HepG2 (cell line): ENCODE measurements around the gene CACNB4. TPM values are rescaled to one million over a fixed set of nuclear protein-coding genes. Genes with fewer than 3 reads are reported as not detected.

Experiments
- ELF3 ChIP-seq: IDR thresholded peaks from 2 replicates; pipeline ENCODE4 v1.6.1; 2016; ENCODE audit warnings: missing genetic modification reagents, missing compliant biosample characterization
- GFI1 ChIP-seq: sonication (generic); formaldehyde crosslinking; IDR thresholded peaks from 2 replicates; pipeline ENCODE4 v1.5.0; 2020; ENCODE audit warnings: missing genetic modification reagents, mild to moderate bottlenecking, borderline replicate concordance
- HCFC1 ChIP-seq: fragments of 150-350 bp; IDR thresholded peaks from 2 replicates; pipeline ENCODE4 v1.6.1; 2014; ENCODE audit warnings: low read depth, low read length
- HOXA5 ChIP-seq: sonication (generic); formaldehyde crosslinking; IDR thresholded peaks from 2 replicates; pipeline ENCODE4 v1.4.0; 2020; ENCODE audit warnings: missing genetic modification reagents
- NCOR1 ChIP-seq: fragments of 200-600 bp; sonication (generic); IDR thresholded peaks from 2 replicates; pipeline ENCODE4 v1.7.0; 2017; ENCODE audit warnings: antibody characterized with exemption, low read length, borderline replicate concordance
- NKX3-1 ChIP-seq: sonication (generic); formaldehyde crosslinking; IDR thresholded peaks from 2 replicates; pipeline ENCODE4 v1.5.0; 2020; ENCODE audit warnings: missing genetic modification reagents
- SATB2 ChIP-seq: sonication (generic); formaldehyde crosslinking; IDR thresholded peaks from 2 replicates; pipeline ENCODE4 v1.5.0; 2020; ENCODE audit warnings: missing genetic modification reagents
- SPEN ChIP-seq: sonication (generic); formaldehyde crosslinking; IDR thresholded peaks from 2 replicates; pipeline ENCODE4 v1.5.1; 2020; ENCODE audit warnings: low read depth, mild to moderate bottlenecking, missing genetic modification reagents
- ZKSCAN5 ChIP-seq: sonication (generic); formaldehyde crosslinking; IDR thresholded peaks from 2 replicates; pipeline ENCODE4 v1.5.1; 2020; ENCODE audit warnings: mild to moderate bottlenecking, missing genetic modification reagents
- ZNF12 ChIP-seq: sonication (generic); formaldehyde crosslinking; IDR thresholded peaks from 2 replicates; pipeline ENCODE4 v1.5.0; 2020; ENCODE audit warnings: missing genetic modification reagents
- ZNF337 ChIP-seq: sonication (generic); formaldehyde crosslinking; IDR thresholded peaks from 2 replicates; pipeline ENCODE4 v1.5.1; 2020; ENCODE audit warnings: missing genetic modification reagents, low read depth, mild to moderate bottlenecking, borderline replicate concordance
- ZNF878 ChIP-seq: sonication (generic); formaldehyde crosslinking; IDR thresholded peaks from 2 replicates; pipeline ENCODE4 v1.8.1; 2023; ENCODE audit warnings: mild to moderate bottlenecking, missing genetic modification reagents, moderate library complexity
- polyA plus RNA-seq, 8 experiments: library from polyadenylated mRNA; depleted of rRNA in 3 of 8; stranded (reverse) in 7 of 8; unstranded in 1 of 8; fragments of >200 nt; fragmentation: Illumina TruSeq in 4 of 8; extraction: Trizol in 4 of 8; gene quantifications; 2 replicates each; pipeline versions ENCODE4 v1.2.1 to v1.2.3, GENCODE V29; 2011 to 2016; ENCODE audit warnings: low read depth in 4 of 8, missing spikeins in 1 of 8, mixed read lengths in 1 of 8; ENCODE audit not compliant: insufficient read depth in 1 of 8
- total RNA-seq, 5 experiments: library from RNA; depleted of rRNA; stranded (reverse); fragments of >200 nt; fragmentation: Illumina TruSeq; extraction: Trizol; gene quantifications; 2 replicates each; pipeline ENCODE4 v1.2.3, GENCODE V29; 2016; ENCODE audit warnings: low read depth in 1 of 5
- TF ChIP-seq, protein P1 (sequence below), 2 experiments: fragments of 450-650 bp in 1 of 2; sonication (generic) in 1 of 2; formaldehyde crosslinking in 1 of 2; IDR thresholded peaks; 2 replicates each; pipeline versions ENCODE4 v1.6.1 to v1.8.0; 2016 to 2022; ENCODE audit warnings: antibody characterized with exemption in 1 of 2, mild to moderate bottlenecking in 1 of 2, missing genetic modification reagents in 1 of 2
- TF ChIP-seq, protein P2 (sequence below): sonication (generic); formaldehyde crosslinking; IDR thresholded peaks from 2 replicates; pipeline ENCODE4 v1.5.1; 2020; ENCODE audit warnings: missing genetic modification reagents, mild to moderate bottlenecking, borderline replicate concordance
- TF ChIP-seq, protein P3 (sequence below): sonication (generic); formaldehyde crosslinking; IDR thresholded peaks from 2 replicates; pipeline ENCODE4 v1.5.0; 2020; ENCODE audit warnings: mild to moderate bottlenecking, missing genetic modification reagents
- TF ChIP-seq, protein P4 (sequence below): IDR thresholded peaks from 2 replicates; pipeline ENCODE4 v1.6.1; 2016; ENCODE audit warnings: missing genetic modification reagents, missing compliant biosample characterization

CACNB4 gene
- total and polyA plus RNA-seq, 2 of the 13 experiments (the other 11 are each of a cell fraction or from before 2014, with no cell fraction given): 5.1 to 14.3 TPM

DNA sequence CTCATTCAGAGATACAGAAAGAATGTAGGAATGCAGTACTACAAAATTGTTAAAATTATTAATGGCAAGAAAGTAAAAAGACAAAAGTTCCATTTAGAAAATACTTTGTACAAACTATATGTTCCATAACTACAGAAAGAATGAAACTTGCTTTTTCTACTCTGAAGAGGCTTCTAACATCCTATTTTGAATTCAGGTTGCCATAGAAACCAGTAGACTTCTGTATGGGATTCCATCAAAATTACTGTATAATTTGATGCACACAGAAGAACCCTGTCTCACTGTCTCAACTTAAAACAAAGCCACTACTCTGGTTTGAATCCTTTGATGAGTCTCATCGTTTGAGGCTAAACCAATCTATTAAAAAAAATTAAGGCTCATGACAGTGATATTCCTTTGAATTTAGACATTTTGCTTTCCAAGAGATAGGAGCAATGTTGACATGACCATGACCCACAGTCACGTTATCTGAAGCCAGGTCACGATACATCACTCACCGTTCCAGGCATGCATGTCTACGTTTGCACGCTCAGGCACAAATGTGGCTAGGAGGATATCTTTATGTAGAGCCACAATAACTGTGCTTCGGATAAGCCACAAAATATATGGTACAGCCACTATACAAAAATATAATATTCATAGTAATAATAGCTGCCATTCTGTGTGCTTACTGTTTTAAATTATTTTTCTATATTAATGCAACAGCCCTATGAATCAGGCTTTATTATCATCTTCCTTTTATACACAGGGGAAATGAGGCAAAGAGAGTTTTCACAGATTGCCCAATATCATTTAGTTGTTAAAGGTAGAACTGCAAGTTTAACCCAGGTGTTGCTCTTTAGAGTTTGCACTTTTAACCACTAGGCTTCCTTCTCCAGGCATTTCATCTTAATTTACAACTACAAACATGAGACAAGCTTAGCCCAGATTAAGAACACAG is 82.4 kb downstream of the CACNB4 start (continued):
- TF ChIP-seq, protein P1, sequence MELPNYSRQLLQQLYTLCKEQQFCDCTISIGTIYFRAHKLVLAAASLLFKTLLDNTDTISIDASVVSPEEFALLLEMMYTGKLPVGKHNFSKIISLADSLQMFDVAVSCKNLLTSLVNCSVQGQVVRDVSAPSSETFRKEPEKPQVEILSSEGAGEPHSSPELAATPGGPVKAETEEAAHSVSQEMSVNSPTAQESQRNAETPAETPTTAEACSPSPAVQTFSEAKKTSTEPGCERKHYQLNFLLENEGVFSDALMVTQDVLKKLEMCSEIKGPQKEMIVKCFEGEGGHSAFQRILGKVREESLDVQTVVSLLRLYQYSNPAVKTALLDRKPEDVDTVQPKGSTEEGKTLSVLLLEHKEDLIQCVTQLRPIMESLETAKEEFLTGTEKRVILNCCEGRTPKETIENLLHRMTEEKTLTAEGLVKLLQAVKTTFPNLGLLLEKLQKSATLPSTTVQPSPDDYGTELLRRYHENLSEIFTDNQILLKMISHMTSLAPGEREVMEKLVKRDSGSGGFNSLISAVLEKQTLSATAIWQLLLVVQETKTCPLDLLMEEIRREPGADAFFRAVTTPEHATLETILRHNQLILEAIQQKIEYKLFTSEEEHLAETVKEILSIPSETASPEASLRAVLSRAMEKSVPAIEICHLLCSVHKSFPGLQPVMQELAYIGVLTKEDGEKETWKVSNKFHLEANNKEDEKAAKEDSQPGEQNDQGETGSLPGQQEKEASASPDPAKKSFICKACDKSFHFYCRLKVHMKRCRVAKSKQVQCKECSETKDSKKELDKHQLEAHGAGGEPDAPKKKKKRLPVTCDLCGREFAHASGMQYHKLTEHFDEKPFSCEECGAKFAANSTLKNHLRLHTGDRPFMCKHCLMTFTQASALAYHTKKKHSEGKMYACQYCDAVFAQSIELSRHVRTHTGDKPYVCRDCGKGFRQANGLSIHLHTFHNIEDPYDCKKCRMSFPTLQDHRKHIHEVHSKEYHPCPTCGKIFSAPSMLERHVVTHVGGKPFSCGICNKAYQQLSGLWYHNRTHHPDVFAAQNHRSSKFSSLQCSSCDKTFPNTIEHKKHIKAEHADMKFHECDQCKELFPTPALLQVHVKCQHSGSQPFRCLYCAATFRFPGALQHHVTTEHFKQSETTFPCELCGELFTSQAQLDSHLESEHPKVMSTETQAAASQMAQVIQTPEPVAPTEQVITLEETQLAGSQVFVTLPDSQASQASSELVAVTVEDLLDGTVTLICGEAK (IDR thresholded peaks at IDR 0.05): no peak
- TF ChIP-seq, protein P1 (CRISPR knock-in tag; IDR thresholded peaks at IDR 0.05): no peak
- TF ChIP-seq HOXA5 (CRISPR knock-in tag) (no peak), HCFC1 (no peak), ELF3 (CRISPR knock-in tag) (peak; percentile 46; the same call in 1 of the 2 replicates), SPEN (CRISPR knock-in tag) (no peak), ZNF337 (CRISPR knock-in tag) (no peak), GFI1 (no peak), ZNF12 (CRISPR knock-in tag) (no peak), ZKSCAN5 (CRISPR knock-in tag) (no peak), NKX3-1 (no peak), NCOR1 (peak; percentile 32; the same call in 1 of the 2 replicates), SATB2 (no peak), ZNF878 (CRISPR knock-in tag) (no peak)
- TF ChIP-seq, protein P2, sequence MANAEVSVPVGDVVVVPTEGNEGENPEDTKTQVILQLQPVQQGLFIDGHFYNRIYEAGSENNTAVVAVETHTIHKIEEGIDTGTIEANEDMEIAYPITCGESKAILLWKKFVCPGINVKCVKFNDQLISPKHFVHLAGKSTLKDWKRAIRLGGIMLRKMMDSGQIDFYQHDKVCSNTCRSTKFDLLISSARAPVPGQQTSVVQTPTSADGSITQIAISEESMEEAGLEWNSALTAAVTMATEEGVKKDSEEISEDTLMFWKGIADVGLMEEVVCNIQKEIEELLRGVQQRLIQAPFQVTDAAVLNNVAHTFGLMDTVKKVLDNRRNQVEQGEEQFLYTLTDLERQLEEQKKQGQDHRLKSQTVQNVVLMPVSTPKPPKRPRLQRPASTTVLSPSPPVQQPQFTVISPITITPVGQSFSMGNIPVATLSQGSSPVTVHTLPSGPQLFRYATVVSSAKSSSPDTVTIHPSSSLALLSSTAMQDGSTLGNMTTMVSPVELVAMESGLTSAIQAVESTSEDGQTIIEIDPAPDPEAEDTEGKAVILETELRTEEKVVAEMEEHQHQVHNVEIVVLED: no peak
- TF ChIP-seq, protein P3, sequence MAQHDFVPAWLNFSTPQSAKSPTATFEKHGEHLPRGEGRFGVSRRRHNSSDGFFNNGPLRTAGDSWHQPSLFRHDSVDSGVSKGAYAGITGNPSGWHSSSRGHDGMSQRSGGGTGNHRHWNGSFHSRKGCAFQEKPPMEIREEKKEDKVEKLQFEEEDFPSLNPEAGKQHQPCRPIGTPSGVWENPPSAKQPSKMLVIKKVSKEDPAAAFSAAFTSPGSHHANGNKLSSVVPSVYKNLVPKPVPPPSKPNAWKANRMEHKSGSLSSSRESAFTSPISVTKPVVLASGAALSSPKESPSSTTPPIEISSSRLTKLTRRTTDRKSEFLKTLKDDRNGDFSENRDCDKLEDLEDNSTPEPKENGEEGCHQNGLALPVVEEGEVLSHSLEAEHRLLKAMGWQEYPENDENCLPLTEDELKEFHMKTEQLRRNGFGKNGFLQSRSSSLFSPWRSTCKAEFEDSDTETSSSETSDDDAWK: no peak
- TF ChIP-seq, protein P4, sequence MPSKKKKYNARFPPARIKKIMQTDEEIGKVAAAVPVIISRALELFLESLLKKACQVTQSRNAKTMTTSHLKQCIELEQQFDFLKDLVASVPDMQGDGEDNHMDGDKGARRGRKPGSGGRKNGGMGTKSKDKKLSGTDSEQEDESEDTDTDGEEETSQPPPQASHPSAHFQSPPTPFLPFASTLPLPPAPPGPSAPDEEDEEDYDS (CRISPR knock-in tag): no peak
